Small intestine (tissue), 7 donors: ENCODE results near the gene RBPJL. TPM values are rescaled to one million over a fixed set of nuclear protein-coding genes. Genes with fewer than 3 reads are reported as not detected.

ENCODE experiments used
- DNase-seq, 2 donors: peaks; one replicate each; pipeline versions ENCODE4 v3.0.0 to v3.0.0-alpha.2; 2013
- FAIRE-seq: peaks from 2 replicates; lab custom pipeline; 2012; peaks lifted over from hg19 to GRCh38; lab: Jason Lieb, UNC
- H3K27ac ChIP-seq, 3 donors: one replicate each; pipeline ENCODE4 v1.5.1; 2013; ENCODE audit warnings: low read length in 2 of 3, mild to moderate bottlenecking in 2 of 3, control low read depth in 1 of 3, inconsistent platforms in 1 of 3, low read depth in 1 of 3, moderate library complexity in 1 of 3
- H3K27me3 ChIP-seq, 3 donors: one replicate each; pipeline ENCODE4 v1.6.1; 2013; ENCODE audit warnings: low read length in 3 of 3, inconsistent platforms in 1 of 3; ENCODE audit not compliant: control insufficient read depth in 3 of 3, insufficient read depth in 3 of 3
- H3K36me3 ChIP-seq, 3 donors: one replicate each; pipeline ENCODE4 v1.6.1; 2013; ENCODE audit warnings: low read length in 3 of 3, inconsistent platforms in 1 of 3, low read depth in 1 of 3, mild to moderate bottlenecking in 1 of 3, moderate library complexity in 1 of 3; ENCODE audit not compliant: control insufficient read depth in 3 of 3, insufficient read depth in 2 of 3
- H3K4me1 ChIP-seq, 3 donors: one replicate each; pipeline ENCODE4 v1.6.1; 2013; ENCODE audit warnings: low read length in 2 of 3, inconsistent platforms in 1 of 3, low read depth in 1 of 3, mild to moderate bottlenecking in 1 of 3, moderate library complexity in 1 of 3; ENCODE audit not compliant: control insufficient read depth in 3 of 3, insufficient read depth in 2 of 3
- H3K4me3 ChIP-seq, 3 donors: one replicate each; pipeline ENCODE4 v1.5.1; 2013; ENCODE audit warnings: low read length in 3 of 3, control low read depth in 1 of 3, inconsistent platforms in 1 of 3, low read depth in 1 of 3, mild to moderate bottlenecking in 1 of 3, moderate library complexity in 1 of 3
- H3K9me3 ChIP-seq, 2 donors: one replicate each; pipeline ENCODE4 v1.6.1; 2013; ENCODE audit warnings: low read depth in 1 of 2, low read length in 1 of 2; ENCODE audit not compliant: control insufficient read depth in 2 of 2, insufficient read depth in 1 of 2
- WGBS, 3 donors: extraction: QIAGEN DNeasy Blood & Tissue Kit; methylation state at CpG; one replicate each; pipeline ENCODE4 v1.1.7; 2013; 5-methylcytosine and 5-hydroxymethylcytosine counted together
- polyA plus RNA-seq, 4 donors: library from polyadenylated mRNA; stranded (reverse) in 3 of 4; unstranded in 1 of 4; fragments of 200-250 nt in 3 of 4; fragments of 120-200 nt in 1 of 4; gene quantifications; one replicate each; pipeline versions ENCODE4 v1.2.1 to v1.2.3, GENCODE V29; 2013
- donor health status: healthy with polysubstance abuse.
- donor health status: control.
- donor health status: control.
- donor health status: Bipolar disorder and iron deficiency.
- donor health status: healthy.

The RBPJL gene
- polyA plus RNA-seq, 4 donors, result 0.04 to 1.4 TPM; not detected in 2

- 64 to 82% (median 79%) methylated on average over 3 of the region's 3 CpGs for WGBS, 3 donors
- no peak for DNase-seq
- H3K27ac ChIP-seq, result no peak overlapping the region
- H3K36me3 ChIP-seq, result no peaks in the 10 kb centered on the region
- H3K4me1 ChIP-seq, result no peaks in the 10 kb centered on the region
- no peak for FAIRE-seq
- H3K27me3 ChIP-seq, result peaks cover 0 to 12% (median 5%) of the 10 kb centered on the region in 3 donors
- H3K9me3 ChIP-seq, result no peaks in the 10 kb centered on the region
- H3K4me3 ChIP-seq, result no peak overlapping the region
Measured at GRCh38 chr20:45269056-45269455, 37.6 kb upstream of the RBPJL start.

DNA sequence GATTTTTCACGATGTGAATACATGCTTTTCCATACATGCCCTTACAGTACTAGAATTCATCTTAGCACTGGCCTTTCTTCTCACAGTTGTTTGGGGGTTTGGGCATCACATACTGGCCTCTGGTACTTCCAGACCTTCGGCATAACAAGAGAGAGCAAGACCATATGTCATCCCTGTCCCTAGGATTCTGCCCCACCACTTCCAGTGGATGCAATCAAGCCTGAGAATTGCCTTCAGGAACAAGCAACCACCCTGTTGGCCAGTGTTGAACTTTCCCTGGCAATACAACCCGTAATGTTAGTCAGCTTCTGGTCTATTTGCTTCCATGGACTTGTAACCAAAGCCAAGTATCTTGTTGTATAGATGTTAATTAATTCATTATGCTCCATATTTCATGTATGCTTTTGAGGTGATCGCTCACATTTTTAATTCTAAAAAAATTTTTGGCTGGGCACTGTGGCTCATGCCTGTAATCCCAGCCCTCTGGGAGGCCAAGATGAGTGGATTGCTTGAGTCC is 36.8 kb upstream of the RBPJL start:
- H3K27me3 ChIP-seq, result peaks cover 0 to 12% (median 4%) of the 10 kb centered on the region in 3 donors
- no peak for FAIRE-seq
- 77 to 79% (median 78%) methylated on average over 4 of the region's 4 CpGs for WGBS, 3 donors

DNA sequence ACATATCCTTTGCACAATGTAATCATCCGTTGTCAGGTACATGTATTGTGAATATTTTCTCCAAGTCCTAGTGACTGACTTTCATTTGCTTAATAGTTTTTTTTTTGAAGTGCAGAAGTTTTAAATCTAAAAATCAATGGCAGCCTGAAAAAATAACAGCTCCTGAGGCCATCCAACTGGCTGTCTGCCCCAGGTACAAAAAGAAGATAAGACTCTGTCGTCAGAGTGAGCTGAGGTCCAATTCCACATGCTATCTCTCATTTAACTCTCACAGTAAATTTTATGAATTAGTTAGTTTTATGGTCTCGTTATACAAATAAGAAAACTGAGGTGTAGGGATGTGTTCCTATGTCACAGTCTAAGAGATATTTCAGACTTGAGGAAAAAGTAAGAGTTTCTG is 31.3 kb upstream of the RBPJL start:
- Histone ChIP-seq H3K4me1 (peaks cover 0 to 5% (median 0%) of the 10 kb centered on the region in 3 donors), H3K36me3 (no peaks in the 10 kb centered on the region), H3K4me3 (no peak overlapping the region), H3K9me3 (no peaks in the 10 kb centered on the region), H3K27me3 (peaks cover 0 to 8% (median 2%) of the 10 kb centered on the region in 3 donors), H3K27ac (no peak overlapping the region)
- FAIRE-seq, result no peak
- WGBS, 3 donors, result 21 to 56% (median 28%) methylated on average over 3 of the region's 3 CpGs
- DNase-seq, result peak; percentile 12 to 41

More for the DNA sequence above, 36.8 kb upstream of the RBPJL start:
- no peaks in the 10 kb centered on the region for H3K4me1 ChIP-seq
- no peaks in the 10 kb centered on the region for H3K36me3 ChIP-seq
- no peaks in the 10 kb centered on the region for H3K9me3 ChIP-seq
- H3K27ac ChIP-seq, result no peak overlapping the region
- DNase-seq, result no peak
- H3K4me3 ChIP-seq, result no peak overlapping the region

DNA sequence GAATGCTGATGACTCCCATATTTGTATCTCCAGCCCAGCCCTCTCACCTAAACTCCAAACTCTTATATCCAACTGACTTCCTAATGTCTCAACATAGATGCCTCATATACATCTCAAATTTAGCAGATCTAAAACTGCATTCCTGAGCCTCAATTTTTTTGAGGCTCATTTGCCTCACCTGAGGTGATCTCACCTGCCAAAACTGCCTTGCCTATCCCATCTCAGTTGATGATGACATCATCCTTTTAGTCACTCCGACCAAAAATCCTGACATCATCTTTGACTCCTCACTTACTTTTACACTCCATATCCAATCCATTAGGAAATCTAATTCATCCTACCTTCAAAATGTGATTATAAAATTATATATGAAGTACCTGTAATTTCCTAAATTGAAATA is 26.6 kb upstream of the RBPJL start:
- no peak for FAIRE-seq
- H3K27me3 ChIP-seq, result peaks cover 0 to 9% (median 5%) of the 10 kb centered on the region in 3 donors
- WGBS, 3 donors, result 67 to 70% (median 70%) methylated on average over 1 of the region's 1 CpG

GRCh38 chr20:45282700-45283550 is 23.7 kb upstream of the RBPJL start:
- H3K9me3 ChIP-seq, result no peaks in the 10 kb centered on the region
- 57 to 66% (median 65%) methylated on average over 7 of the region's 7 CpGs for WGBS, 3 donors
- FAIRE-seq (no peak), DNase-seq (no peak)
- no peak overlapping the region for H3K27ac ChIP-seq
- H3K36me3 ChIP-seq, result no peaks in the 10 kb centered on the region
- no peaks in the 10 kb centered on the region for H3K4me1 ChIP-seq
- H3K27me3 ChIP-seq, result peaks cover 0 to 11% (median 8%) of the 10 kb centered on the region in 3 donors
- no peak overlapping the region for H3K4me3 ChIP-seq

More for the DNA sequence above, 26.6 kb upstream of the RBPJL start:
- H3K4me1 ChIP-seq, result peaks cover 0 to 5% (median 0%) of the 10 kb centered on the region in 3 donors
- H3K4me3 ChIP-seq, result no peak overlapping the region
- H3K27ac ChIP-seq, result no peak overlapping the region
- DNase-seq, result no peak
- no peaks in the 10 kb centered on the region for H3K36me3 ChIP-seq
- no peaks in the 10 kb centered on the region for H3K9me3 ChIP-seq

GRCh38 chr20:45283551-45284057 is 23.0 kb upstream of the RBPJL start:
- no peak for DNase-seq
- 25 to 43% (median 31%) methylated on average over 4 of the region's 4 CpGs for WGBS, 3 donors
- no peaks in the 10 kb centered on the region for H3K36me3 ChIP-seq
- H3K4me1 ChIP-seq, result no peaks in the 10 kb centered on the region
- peaks cover 0 to 15% (median 8%) of the 10 kb centered on the region in 3 donors for H3K27me3 ChIP-seq
- no peak for FAIRE-seq
- H3K4me3 ChIP-seq, result no peak overlapping the region
- no peaks in the 10 kb centered on the region for H3K9me3 ChIP-seq
- no peak overlapping the region for H3K27ac ChIP-seq

DNA sequence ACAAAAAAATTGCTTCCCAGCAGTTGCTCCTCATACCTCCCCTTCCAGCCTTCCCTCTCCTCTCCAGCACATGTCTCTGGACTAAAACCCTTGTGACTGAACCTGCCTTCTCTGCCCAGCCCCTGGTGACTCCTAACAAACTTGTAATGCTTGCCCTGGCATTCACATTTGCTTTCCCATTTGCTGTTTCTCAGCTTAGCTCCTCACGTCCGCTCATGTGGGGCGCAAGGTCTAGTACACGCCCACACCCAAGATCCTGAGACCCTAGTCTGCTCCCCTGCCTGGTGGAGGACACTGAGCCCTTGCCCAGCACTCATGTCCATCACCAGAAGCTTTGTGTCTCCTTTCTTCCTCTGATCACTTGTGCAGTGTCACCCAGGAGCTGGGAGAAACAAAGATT is 18.3 kb upstream of the RBPJL start:
- Histone ChIP-seq H3K27me3 (peaks cover 0 to 27% (median 6%) of the 10 kb centered on the region in 3 donors), H3K9me3 (no peaks in the 10 kb centered on the region), H3K4me1 (peaks cover 0 to 3% (median 0%) of the 10 kb centered on the region in 3 donors), H3K4me3 (no peak overlapping the region), H3K27ac (no peak overlapping the region), H3K36me3 (no peaks in the 10 kb centered on the region)
- DNase-seq (no peak), FAIRE-seq (no peak)
- WGBS, 3 donors, result 80 to 83% (median 82%) methylated on average over 4 of the region's 4 CpGs

GRCh38 chr20:45288860-45289259 is 17.8 kb upstream of the RBPJL start:
- Histone ChIP-seq H3K27me3 (peaks cover 0 to 31% (median 4%) of the 10 kb centered on the region in 3 donors), H3K27ac (no peak overlapping the region), H3K9me3 (no peaks in the 10 kb centered on the region), H3K36me3 (no peaks in the 10 kb centered on the region), H3K4me3 (no peak overlapping the region), H3K4me1 (peaks cover 0 to 3% (median 0%) of the 10 kb centered on the region in 3 donors)
- WGBS, 3 donors, result 85 to 92% (median 88%) methylated on average over 5 of the region's 5 CpGs
- no peak for FAIRE-seq
- DNase-seq, result no peak
